ENCODE data around the gene TMPRSS7. TPM values are rescaled to one million over a fixed set of nuclear protein-coding genes. Genes with fewer than 3 reads are reported as not detected.

The TMPRSS7 gene
- total RNA-seq, 1 experiment from 2014 or later, result not detected

DNA sequence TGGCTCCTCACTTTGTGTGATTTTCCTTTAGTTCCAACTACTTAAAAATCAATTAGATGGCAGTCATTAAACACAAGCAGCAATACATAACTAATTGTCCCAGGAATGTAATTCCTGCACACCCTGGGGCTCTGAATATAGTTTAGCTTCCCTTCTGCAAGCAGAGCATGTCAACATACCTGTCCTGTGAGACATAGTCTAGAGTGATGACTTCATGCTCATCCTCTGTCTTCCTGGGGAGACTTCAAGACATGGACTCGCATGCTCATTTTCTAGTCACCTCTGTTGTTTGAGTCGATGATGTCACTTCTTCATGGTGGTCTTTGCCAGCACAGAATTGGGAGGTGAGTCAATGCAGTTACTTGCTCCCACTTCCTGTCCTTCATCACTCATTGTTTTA, 67.4 kb downstream of the TMPRSS7 start (continued):
- TF ChIP-seq ZNF281 (CRISPR knock-in tag; IDR thresholded peaks at IDR 0.05) (no peak), RELA (CRISPR knock-in tag; IDR thresholded peaks at IDR 0.05; ENCODE audit: borderline replicate concordance) (no peak), SOX15 (CRISPR knock-in tag; IDR thresholded peaks at IDR 0.05) (no peak), ZNF671 (CRISPR knock-in tag; IDR thresholded peaks at IDR 0.05) (no peak), ATF6 (CRISPR knock-in tag; IDR thresholded peaks at IDR 0.05) (no peak), ZNF263 (CRISPR knock-in tag; IDR thresholded peaks at IDR 0.05; ENCODE audit: low read depth) (no peak), CREM (CRISPR knock-in tag; IDR thresholded peaks at IDR 0.05) (no peak), NR2C2 (CRISPR knock-in tag; IDR thresholded peaks at IDR 0.05) (no peak), ZNF423 (CRISPR knock-in tag; IDR thresholded peaks at IDR 0.05) (no peak)
- TF ChIP-seq, protein P1, sequence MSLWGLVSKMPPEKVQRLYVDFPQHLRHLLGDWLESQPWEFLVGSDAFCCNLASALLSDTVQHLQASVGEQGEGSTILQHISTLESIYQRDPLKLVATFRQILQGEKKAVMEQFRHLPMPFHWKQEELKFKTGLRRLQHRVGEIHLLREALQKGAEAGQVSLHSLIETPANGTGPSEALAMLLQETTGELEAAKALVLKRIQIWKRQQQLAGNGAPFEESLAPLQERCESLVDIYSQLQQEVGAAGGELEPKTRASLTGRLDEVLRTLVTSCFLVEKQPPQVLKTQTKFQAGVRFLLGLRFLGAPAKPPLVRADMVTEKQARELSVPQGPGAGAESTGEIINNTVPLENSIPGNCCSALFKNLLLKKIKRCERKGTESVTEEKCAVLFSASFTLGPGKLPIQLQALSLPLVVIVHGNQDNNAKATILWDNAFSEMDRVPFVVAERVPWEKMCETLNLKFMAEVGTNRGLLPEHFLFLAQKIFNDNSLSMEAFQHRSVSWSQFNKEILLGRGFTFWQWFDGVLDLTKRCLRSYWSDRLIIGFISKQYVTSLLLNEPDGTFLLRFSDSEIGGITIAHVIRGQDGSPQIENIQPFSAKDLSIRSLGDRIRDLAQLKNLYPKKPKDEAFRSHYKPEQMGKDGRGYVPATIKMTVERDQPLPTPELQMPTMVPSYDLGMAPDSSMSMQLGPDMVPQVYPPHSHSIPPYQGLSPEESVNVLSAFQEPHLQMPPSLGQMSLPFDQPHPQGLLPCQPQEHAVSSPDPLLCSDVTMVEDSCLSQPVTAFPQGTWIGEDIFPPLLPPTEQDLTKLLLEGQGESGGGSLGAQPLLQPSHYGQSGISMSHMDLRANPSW (CRISPR knock-in tag; conservative IDR thresholded peaks at IDR 0.05; ENCODE audit: low read depth), result no peak
- TF ChIP-seq, protein P2, sequence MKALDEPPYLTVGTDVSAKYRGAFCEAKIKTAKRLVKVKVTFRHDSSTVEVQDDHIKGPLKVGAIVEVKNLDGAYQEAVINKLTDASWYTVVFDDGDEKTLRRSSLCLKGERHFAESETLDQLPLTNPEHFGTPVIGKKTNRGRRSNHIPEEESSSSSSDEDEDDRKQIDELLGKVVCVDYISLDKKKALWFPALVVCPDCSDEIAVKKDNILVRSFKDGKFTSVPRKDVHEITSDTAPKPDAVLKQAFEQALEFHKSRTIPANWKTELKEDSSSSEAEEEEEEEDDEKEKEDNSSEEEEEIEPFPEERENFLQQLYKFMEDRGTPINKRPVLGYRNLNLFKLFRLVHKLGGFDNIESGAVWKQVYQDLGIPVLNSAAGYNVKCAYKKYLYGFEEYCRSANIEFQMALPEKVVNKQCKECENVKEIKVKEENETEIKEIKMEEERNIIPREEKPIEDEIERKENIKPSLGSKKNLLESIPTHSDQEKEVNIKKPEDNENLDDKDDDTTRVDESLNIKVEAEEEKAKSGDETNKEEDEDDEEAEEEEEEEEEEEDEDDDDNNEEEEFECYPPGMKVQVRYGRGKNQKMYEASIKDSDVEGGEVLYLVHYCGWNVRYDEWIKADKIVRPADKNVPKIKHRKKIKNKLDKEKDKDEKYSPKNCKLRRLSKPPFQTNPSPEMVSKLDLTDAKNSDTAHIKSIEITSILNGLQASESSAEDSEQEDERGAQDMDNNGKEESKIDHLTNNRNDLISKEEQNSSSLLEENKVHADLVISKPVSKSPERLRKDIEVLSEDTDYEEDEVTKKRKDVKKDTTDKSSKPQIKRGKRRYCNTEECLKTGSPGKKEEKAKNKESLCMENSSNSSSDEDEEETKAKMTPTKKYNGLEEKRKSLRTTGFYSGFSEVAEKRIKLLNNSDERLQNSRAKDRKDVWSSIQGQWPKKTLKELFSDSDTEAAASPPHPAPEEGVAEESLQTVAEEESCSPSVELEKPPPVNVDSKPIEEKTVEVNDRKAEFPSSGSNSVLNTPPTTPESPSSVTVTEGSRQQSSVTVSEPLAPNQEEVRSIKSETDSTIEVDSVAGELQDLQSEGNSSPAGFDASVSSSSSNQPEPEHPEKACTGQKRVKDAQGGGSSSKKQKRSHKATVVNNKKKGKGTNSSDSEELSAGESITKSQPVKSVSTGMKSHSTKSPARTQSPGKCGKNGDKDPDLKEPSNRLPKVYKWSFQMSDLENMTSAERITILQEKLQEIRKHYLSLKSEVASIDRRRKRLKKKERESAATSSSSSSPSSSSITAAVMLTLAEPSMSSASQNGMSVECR (CRISPR knock-in tag; IDR thresholded peaks at IDR 0.05; ENCODE audit: borderline replicate concordance), result no peak
- TF ChIP-seq, protein P3, sequence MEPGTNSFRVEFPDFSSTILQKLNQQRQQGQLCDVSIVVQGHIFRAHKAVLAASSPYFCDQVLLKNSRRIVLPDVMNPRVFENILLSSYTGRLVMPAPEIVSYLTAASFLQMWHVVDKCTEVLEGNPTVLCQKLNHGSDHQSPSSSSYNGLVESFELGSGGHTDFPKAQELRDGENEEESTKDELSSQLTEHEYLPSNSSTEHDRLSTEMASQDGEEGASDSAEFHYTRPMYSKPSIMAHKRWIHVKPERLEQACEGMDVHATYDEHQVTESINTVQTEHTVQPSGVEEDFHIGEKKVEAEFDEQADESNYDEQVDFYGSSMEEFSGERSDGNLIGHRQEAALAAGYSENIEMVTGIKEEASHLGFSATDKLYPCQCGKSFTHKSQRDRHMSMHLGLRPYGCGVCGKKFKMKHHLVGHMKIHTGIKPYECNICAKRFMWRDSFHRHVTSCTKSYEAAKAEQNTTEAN (CRISPR knock-in tag; IDR thresholded peaks at IDR 0.05), result no peak
- TF ChIP-seq, protein P4, sequence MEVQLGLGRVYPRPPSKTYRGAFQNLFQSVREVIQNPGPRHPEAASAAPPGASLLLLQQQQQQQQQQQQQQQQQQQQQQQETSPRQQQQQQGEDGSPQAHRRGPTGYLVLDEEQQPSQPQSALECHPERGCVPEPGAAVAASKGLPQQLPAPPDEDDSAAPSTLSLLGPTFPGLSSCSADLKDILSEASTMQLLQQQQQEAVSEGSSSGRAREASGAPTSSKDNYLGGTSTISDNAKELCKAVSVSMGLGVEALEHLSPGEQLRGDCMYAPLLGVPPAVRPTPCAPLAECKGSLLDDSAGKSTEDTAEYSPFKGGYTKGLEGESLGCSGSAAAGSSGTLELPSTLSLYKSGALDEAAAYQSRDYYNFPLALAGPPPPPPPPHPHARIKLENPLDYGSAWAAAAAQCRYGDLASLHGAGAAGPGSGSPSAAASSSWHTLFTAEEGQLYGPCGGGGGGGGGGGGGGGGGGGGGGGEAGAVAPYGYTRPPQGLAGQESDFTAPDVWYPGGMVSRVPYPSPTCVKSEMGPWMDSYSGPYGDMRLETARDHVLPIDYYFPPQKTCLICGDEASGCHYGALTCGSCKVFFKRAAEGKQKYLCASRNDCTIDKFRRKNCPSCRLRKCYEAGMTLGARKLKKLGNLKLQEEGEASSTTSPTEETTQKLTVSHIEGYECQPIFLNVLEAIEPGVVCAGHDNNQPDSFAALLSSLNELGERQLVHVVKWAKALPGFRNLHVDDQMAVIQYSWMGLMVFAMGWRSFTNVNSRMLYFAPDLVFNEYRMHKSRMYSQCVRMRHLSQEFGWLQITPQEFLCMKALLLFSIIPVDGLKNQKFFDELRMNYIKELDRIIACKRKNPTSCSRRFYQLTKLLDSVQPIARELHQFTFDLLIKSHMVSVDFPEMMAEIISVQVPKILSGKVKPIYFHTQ (CRISPR knock-in tag; IDR thresholded peaks at IDR 0.05), result no peak
